HepG2 (cell line): Measurements from ENCODE around the gene KCNS1. TPM values are rescaled to one million over a fixed set of nuclear protein-coding genes. Genes with fewer than 3 reads are reported as not detected.

Source experiments
- AFF4 ChIP-seq: sonication (generic); formaldehyde crosslinking; IDR thresholded peaks from 2 replicates; pipeline ENCODE4 v1.4.0; 2020; ENCODE audit warnings: missing genetic modification reagents
- BORCS8-MEF2B ChIP-seq: sonication (generic); formaldehyde crosslinking; IDR thresholded peaks from 2 replicates; pipeline ENCODE4 v1.8.0; 2022; ENCODE audit warnings: mild to moderate bottlenecking, missing genetic modification reagents
- EEA1 ChIP-seq: sonication (generic); formaldehyde crosslinking; IDR thresholded peaks from 2 replicates; pipeline ENCODE4 v1.5.1; 2020; ENCODE audit warnings: mild to moderate bottlenecking, missing genetic modification reagents, borderline replicate concordance
- TBP ChIP-seq: sonication (generic); formaldehyde crosslinking; IDR thresholded peaks from 2 replicates; pipeline ENCODE4 v1.5.0; 2020; ENCODE audit warnings: missing genetic modification reagents
- ZNF318 ChIP-seq: sonication (generic); formaldehyde crosslinking; IDR thresholded peaks from 2 replicates; pipeline ENCODE4 v1.4.0; 2020; ENCODE audit warnings: mild to moderate bottlenecking, missing genetic modification reagents
- polyA plus RNA-seq, 8 experiments: library from polyadenylated mRNA; depleted of rRNA in 3 of 8; stranded (reverse) in 7 of 8; unstranded in 1 of 8; fragments of >200 nt; fragmentation: Illumina TruSeq in 4 of 8; extraction: Trizol in 4 of 8; gene quantifications; 2 replicates each; pipeline versions ENCODE4 v1.2.1 to v1.2.3, GENCODE V29; 2011 to 2016; ENCODE audit warnings: low read depth in 4 of 8, missing spikeins in 1 of 8, mixed read lengths in 1 of 8; ENCODE audit not compliant: insufficient read depth in 1 of 8
- total RNA-seq, 5 experiments: library from RNA; depleted of rRNA; stranded (reverse); fragments of >200 nt; fragmentation: Illumina TruSeq; extraction: Trizol; gene quantifications; 2 replicates each; pipeline ENCODE4 v1.2.3, GENCODE V29; 2016; ENCODE audit warnings: low read depth in 1 of 5

The KCNS1 gene
- total and polyA plus RNA-seq, 2 of the 13 experiments (the other 11 are each of a cell fraction or from before 2014, with no cell fraction given), result 0.03 TPM; not detected in 1

- no peak for TF ChIP-seq BORCS8-MEF2B (CRISPR knock-in tag)
- no peak for TF ChIP-seq ZNF318 (CRISPR knock-in tag)
- TF ChIP-seq AFF4, result no peak
- TF ChIP-seq EEA1 (CRISPR knock-in tag), result no peak
- no peak for TF ChIP-seq TBP (CRISPR knock-in tag)
These were observed 48.1 kb downstream of the KCNS1 start (continued) for GRCh38 chr20:45052698-45053429.
